ENCODE measurements around the gene SCN10A. TPM values are rescaled to one million over a fixed set of nuclear protein-coding genes. Genes with fewer than 3 reads are reported as not detected.

Gene SCN10A
- total RNA-seq, 4 donors from 2014 or later: not detected

DNA sequence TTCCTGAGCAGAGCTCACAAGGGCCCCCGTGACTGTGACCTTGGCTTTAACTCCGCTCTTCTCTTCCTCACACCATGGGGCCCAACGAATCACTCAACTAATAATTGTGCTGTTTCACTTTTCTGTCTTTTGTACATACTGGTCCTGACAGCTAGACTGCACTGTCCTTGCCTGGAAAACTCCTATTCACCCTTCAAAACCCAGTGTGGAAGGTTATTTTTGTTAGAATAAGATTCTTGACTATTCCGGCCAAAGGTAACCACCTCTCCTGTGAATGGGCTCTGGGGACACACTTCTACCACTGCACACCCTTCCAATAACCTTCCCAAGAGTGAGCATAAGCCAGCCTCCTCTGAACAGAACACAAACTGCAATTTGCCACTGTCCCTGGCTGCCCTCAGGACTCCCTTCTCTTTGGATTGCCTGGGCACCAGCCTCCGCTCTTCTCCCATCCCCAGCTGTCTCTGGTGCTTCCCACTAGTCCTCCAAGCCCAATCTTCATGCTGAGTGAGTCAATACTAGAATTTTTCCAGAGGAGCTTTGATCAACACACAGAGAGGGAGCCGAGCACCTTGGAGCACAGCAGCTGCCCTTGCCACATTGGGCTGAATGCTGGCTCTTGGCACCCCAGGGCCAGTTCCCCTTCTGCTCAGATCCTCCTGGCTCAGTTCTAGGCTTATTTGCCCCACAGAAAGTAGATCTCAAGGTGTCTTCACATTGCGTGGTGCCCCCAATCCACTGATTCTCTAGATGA is 168.6 kb downstream of the SCN10A start:
- TF ChIP-seq POLR2A (IDR thresholded peaks at IDR 0.05; ENCODE audit: low read depth): no peak
- TF ChIP-seq EP300 (IDR thresholded peaks at IDR 0.05): no peak
- Histone ChIP-seq H3K9me3 (no peaks in the 10 kb centered on the region), H3K27ac (replicated peaks in 1 of 4) (no peak overlapping the region), H3K4me1 (peaks cover 20 to 31% (median 24%) of the 10 kb centered on the region in 4 donors), H3K27me3 (peaks cover 0 to 79% (median 19%) of the 10 kb centered on the region in 4 donors), H3K4me3 (no peak overlapping the region), H3K36me3 (no peaks in the 10 kb centered on the region)
- intact Hi-C loops (cut with DNase I): loop anchor here (10.0 kb wide), 1 partner anchor 303 kb away; the partner anchor contains the start of gene XYLB
- peak; percentile 53 for DNase-seq (ENCODE audit: extremely low spot score)
- WGBS: 92% methylated on average over 7 of the region's 7 CpGs

Other genes with a start within 250 kb of the SCN10A start
- 1 to 10 TPM in 2 of 4 donors, under 1 TPM in 2; 0.42 to 1.3 (median 0.77) TPM for gene SCN5A, start 166.5 kb downstream of the SCN10A start, total RNA-seq
- under 1 TPM; 0.34 to 0.99 (median 0.56) TPM for gene SCN11A, start 235.7 kb upstream of the SCN10A start, total RNA-seq
- 10 to 100 TPM; 25.9 to 40.0 (median 29.8) TPM for gene WDR48, start 235.8 kb upstream of the SCN10A start, total RNA-seq